ENCODE measurements around the gene KRT83. TPM values are rescaled to one million over a fixed set of nuclear protein-coding genes. Genes with fewer than 3 reads are reported as not detected.

The KRT83 gene
- total RNA-seq, 1 experiment from 2014 or later = 12.2 TPM

DNA sequence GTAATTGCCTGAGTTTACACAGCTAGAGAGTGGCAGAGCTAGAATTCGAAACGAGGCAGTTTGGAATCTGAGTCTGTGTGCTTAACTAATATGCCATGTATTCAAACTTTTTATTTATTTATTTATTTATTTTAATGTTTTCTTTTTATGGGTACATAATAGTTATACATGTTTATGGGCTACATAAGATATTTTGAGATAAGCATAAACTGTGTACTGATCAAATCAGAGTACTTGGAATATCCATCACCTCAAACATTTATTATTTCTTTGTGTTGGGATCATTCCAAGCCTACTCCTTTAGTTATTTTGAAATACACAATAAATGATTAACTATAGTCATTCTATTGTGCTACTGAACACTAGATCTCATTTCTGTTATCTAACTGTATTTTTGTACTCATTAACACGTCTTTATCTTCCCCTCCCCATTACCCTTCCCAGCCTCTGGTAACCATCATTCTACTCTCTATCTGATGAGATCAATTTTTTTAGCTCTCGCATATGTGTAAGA is 22.5 kb downstream of the KRT83 start:
- Mint-ChIP-seq H3K4me1 (ENCODE audit: insufficient read depth, unreplicated experiment) (peaks cover 7% of the 10 kb centered on the region), H3K9me3 (ENCODE audit: unreplicated experiment) (no peaks in the 10 kb centered on the region), H3K27ac (ENCODE audit: low read depth, unreplicated experiment) (no peak overlapping the region), H3K36me3 (ENCODE audit: insufficient read depth, unreplicated experiment) (no peaks in the 10 kb centered on the region), H3K4me3 (ENCODE audit: unreplicated experiment) (no peak overlapping the region), H3K27me3 (ENCODE audit: insufficient read depth, unreplicated experiment) (no peaks in the 10 kb centered on the region)
- ChIA-PET CTCF (interaction anchor here (2.1 kb wide), 1 partner anchor 8 kb away, joined by 6 read pairs; no protein-coding TSS in a partner anchor), POLR2A (no interaction called here)
- no peak for DNase-seq (ENCODE audit: unreplicated experiment)
- intact Hi-C loops (cut with micrococcal nuclease) = no loop called here
- BruUV-seq (replicated peaks) = no TSS peak
- TF ChIP-seq, protein P1, sequence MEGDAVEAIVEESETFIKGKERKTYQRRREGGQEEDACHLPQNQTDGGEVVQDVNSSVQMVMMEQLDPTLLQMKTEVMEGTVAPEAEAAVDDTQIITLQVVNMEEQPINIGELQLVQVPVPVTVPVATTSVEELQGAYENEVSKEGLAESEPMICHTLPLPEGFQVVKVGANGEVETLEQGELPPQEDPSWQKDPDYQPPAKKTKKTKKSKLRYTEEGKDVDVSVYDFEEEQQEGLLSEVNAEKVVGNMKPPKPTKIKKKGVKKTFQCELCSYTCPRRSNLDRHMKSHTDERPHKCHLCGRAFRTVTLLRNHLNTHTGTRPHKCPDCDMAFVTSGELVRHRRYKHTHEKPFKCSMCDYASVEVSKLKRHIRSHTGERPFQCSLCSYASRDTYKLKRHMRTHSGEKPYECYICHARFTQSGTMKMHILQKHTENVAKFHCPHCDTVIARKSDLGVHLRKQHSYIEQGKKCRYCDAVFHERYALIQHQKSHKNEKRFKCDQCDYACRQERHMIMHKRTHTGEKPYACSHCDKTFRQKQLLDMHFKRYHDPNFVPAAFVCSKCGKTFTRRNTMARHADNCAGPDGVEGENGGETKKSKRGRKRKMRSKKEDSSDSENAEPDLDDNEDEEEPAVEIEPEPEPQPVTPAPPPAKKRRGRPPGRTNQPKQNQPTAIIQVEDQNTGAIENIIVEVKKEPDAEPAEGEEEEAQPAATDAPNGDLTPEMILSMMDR (IDR thresholded peaks at IDR 0.05; ENCODE audit: unreplicated experiment) = no peak

DNA sequence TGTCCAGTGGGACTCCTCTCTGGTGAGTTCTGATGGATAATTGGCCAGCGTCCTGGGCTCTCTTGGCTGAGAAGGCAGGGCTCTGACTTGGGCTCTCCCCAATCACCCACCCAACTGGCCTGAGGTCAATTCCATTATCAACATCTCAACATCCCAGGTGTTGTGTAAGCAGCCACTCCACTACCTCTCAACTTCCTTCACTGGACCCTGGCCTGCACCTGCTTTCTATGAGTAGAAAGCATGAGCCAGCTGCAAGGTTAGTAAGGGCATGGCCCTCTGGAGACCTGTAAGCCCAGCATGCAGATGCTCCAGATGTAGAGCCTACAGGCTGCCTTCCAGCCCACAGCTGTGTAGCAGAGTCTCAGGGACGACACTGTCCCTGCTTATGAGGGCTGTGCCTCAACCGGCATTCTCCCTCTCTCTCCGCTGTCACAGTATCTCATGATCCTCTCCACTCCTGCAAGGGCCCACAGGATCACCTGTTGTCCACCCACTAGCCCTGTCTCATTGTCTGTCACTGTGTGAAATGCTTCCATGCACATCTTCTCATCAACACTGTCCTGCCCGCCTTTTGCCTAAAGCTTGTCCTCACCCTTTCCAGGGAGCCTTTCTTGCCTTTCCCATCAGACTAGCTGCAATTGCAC is 24.5 kb downstream of the KRT83 start:
- CTCF ChIA-PET = interaction anchor here (0.7 to 2.1 kb wide), 4 partner anchors 10 to 16 kb away, joined by 3 to 6 read pairs (median 4); no protein-coding TSS in a partner anchor
- Mint-ChIP-seq H3K4me3 (ENCODE audit: unreplicated experiment) (no peak overlapping the region), H3K9me3 (ENCODE audit: unreplicated experiment) (no peaks in the 10 kb centered on the region), H3K36me3 (ENCODE audit: insufficient read depth, unreplicated experiment) (no peaks in the 10 kb centered on the region), H3K4me1 (ENCODE audit: insufficient read depth, unreplicated experiment) (peaks cover 7% of the 10 kb centered on the region), H3K27ac (ENCODE audit: low read depth, unreplicated experiment) (no peak overlapping the region), H3K27me3 (ENCODE audit: insufficient read depth, unreplicated experiment) (no peaks in the 10 kb centered on the region)
- POLR2A ChIA-PET = interaction anchor here (0.6 to 1.0 kb wide), 2 partner anchors 13 to 22 kb away, joined by 3 to 4 read pairs; no protein-coding TSS in a partner anchor
- BruUV-seq (replicated peaks) = no TSS peak
- intact Hi-C loops (cut with micrococcal nuclease) = no loop called here
- TF ChIP-seq, protein P1 (IDR thresholded peaks at IDR 0.05; ENCODE audit: unreplicated experiment) = no peak
- no peak for DNase-seq (ENCODE audit: unreplicated experiment)

DNA sequence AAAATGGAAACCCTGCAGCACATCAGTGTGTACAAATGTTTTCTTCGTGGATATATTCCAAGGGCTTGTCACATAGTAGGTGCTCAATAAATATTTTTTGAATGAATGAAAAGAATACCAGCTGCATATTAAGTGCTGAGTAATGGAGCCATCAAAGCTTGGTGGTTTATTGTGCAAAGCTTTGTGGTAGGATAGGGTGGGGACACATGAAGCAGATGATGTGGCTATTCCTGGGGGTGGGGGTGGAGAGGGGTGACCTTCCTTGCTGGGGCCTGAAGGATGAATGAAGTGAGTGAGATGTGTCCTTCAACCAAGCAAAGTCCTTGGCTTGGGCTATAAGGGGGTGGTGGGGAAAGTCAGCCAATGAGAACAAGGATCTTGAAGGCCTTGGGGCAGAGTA is 25.5 kb downstream of the KRT83 start:
- no TSS peak for BruUV-seq (replicated peaks)
- TF ChIP-seq, protein P1 (IDR thresholded peaks at IDR 0.05; ENCODE audit: unreplicated experiment) = no peak
- DNase-seq (ENCODE audit: unreplicated experiment) = no peak
- no peak overlapping the region for H3K27ac Mint-ChIP-seq (ENCODE audit: low read depth, unreplicated experiment)
- no peak overlapping the region for H3K4me3 Mint-ChIP-seq (ENCODE audit: unreplicated experiment)
- no peaks in the 10 kb centered on the region for H3K27me3 Mint-ChIP-seq (ENCODE audit: insufficient read depth, unreplicated experiment)
- H3K4me1 Mint-ChIP-seq (ENCODE audit: insufficient read depth, unreplicated experiment) = peaks cover 7% of the 10 kb centered on the region
- intact Hi-C loops (cut with micrococcal nuclease) = no loop called here
- H3K9me3 Mint-ChIP-seq (ENCODE audit: unreplicated experiment) = no peaks in the 10 kb centered on the region
- H3K36me3 Mint-ChIP-seq (ENCODE audit: insufficient read depth, unreplicated experiment) = no peaks in the 10 kb centered on the region
- ChIA-PET POLR2A (interaction anchor here (0.7 to 2.5 kb wide), 2 partner anchors 15 to 155 kb away, joined by 3 to 18 read pairs; no protein-coding TSS in a partner anchor), CTCF (interaction anchor here (0.9 kb wide), 1 partner anchor 9 kb away, joined by 4 read pairs; no protein-coding TSS in a partner anchor)

DNA sequence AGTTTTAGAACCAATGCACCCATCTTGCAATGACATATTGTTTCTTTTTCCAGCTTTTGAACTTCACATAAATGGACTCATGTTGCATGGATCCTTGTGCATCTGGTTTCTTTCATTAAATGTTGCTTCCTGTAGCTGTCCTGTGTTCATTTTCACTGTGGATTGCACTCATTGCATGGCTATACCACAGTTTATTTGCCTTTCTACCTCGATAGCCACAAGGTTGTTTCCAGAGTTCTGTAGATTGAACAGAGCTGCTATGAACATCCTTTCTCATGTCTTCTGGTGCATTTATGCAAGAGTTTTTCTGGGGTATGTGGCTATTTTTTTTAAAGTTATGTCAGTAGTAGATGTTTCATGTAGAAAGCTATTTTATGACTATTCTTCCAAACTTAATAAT is 26.4 kb downstream of the KRT83 start:
- H3K4me1 Mint-ChIP-seq (ENCODE audit: insufficient read depth, unreplicated experiment) = peaks cover 7% of the 10 kb centered on the region
- H3K27me3 Mint-ChIP-seq (ENCODE audit: insufficient read depth, unreplicated experiment) = no peaks in the 10 kb centered on the region
- intact Hi-C loops (cut with micrococcal nuclease) = no loop called here

More for the DNA sequence above, 26.4 kb downstream of the KRT83 start:
- Mint-ChIP-seq H3K9me3 (ENCODE audit: unreplicated experiment) (no peaks in the 10 kb centered on the region), H3K4me3 (ENCODE audit: unreplicated experiment) (no peak overlapping the region), H3K27ac (ENCODE audit: low read depth, unreplicated experiment) (no peak overlapping the region), H3K36me3 (ENCODE audit: insufficient read depth, unreplicated experiment) (no peaks in the 10 kb centered on the region)
- TF ChIP-seq, protein P1 (IDR thresholded peaks at IDR 0.05; ENCODE audit: unreplicated experiment) = no peak
- ChIA-PET CTCF (interaction anchor here (0.8 to 2.5 kb wide), 3 partner anchors 15 to 69 kb away, joined by 3 to 9 read pairs (median 3); no protein-coding TSS in a partner anchor), POLR2A (interaction anchor here (1.7 to 2.5 kb wide), 2 partner anchors 10 to 14 kb away, joined by 6 to 18 read pairs; no protein-coding TSS in a partner anchor)
- DNase-seq (ENCODE audit: unreplicated experiment) = no peak
- no TSS peak for BruUV-seq (replicated peaks)

Measured in MCF 10A (cell line).